ENCODE measurements around the gene KCNF1. TPM values are rescaled to one million over a fixed set of nuclear protein-coding genes. Genes with fewer than 3 reads are reported as not detected.

KCNF1 gene
- total RNA-seq, 4 donors from 2014 or later = not detected

GRCh38 chr2:10932345-10933151 lies 20.8 kb downstream of the KCNF1 start:
- TF ChIP-seq POLR2A (IDR thresholded peaks at IDR 0.05) = no peak
- no peak for TF ChIP-seq CTCF (IDR thresholded peaks at IDR 0.05)
- no peak for DNase-seq (ENCODE audit: low spot score in 2 of 2)
- WGBS, 2 donors = 65 to 74% methylated on average over 15 to 17 of the region's 17 CpGs
- intact Hi-C loops (cut with DNase I; ENCODE audit: low total_unique reads) = loop anchor here (10.0 kb wide), 1 partner anchor 1812 kb away; no protein-coding TSS in a partner anchor
- H3K4me3 ChIP-seq (ENCODE audit: low read depth, poor library complexity, severe bottlenecking) = no peak overlapping the region

GRCh38 chr2:10933700-10934225 lies 22.0 kb downstream of the KCNF1 start:
- H3K4me3 ChIP-seq (ENCODE audit: low read depth, poor library complexity, severe bottlenecking) = no peak overlapping the region
- no peak for TF ChIP-seq POLR2A (IDR thresholded peaks at IDR 0.05)
- TF ChIP-seq CTCF (IDR thresholded peaks at IDR 0.05) = no peak
- DNase-seq (ENCODE audit: low spot score in 2 of 2) = no peak
- whole genome bisulfite sequencing, 2 donors = 86 to 95% methylated on average over 11 of the region's 11 CpGs
- intact Hi-C loops (cut with DNase I; ENCODE audit: low total_unique reads) = loop anchor here (10.0 kb wide), 1 partner anchor 1811 kb away; no protein-coding TSS in a partner anchor

- DNase-seq (ENCODE audit: low spot score in 2 of 2) = no peak
- no peak for TF ChIP-seq CTCF (IDR thresholded peaks at IDR 0.05)
- no peak for TF ChIP-seq POLR2A (IDR thresholded peaks at IDR 0.05)
- H3K4me3 ChIP-seq (ENCODE audit: low read depth, poor library complexity, severe bottlenecking) = no peak overlapping the region
- 69 to 75% methylated on average over 7 of the region's 7 CpGs for WGBS, 2 donors
- intact Hi-C loops (cut with DNase I; ENCODE audit: low total_unique reads) = loop anchor here (10.0 kb wide), 1 partner anchor 1810 kb away; no protein-coding TSS in a partner anchor
These were observed 22.7 kb downstream of the KCNF1 start for GRCh38 chr2:10934308-10934978.

- 54 to 75% methylated on average over 10 to 14 of the region's 15 CpGs for WGBS, 2 donors
- no peak overlapping the region for H3K4me3 ChIP-seq (ENCODE audit: low read depth, poor library complexity, severe bottlenecking)
- DNase-seq (ENCODE audit: low spot score in 2 of 2) = no peak
- intact Hi-C loops (cut with DNase I; ENCODE audit: low total_unique reads) = loop anchor here (10.0 kb wide), 1 partner anchor 1810 kb away; no protein-coding TSS in a partner anchor
- TF ChIP-seq POLR2A (IDR thresholded peaks at IDR 0.05) (no peak), CTCF (IDR thresholded peaks at IDR 0.05) (no peak)
These were observed 23.2 kb downstream of the KCNF1 start for GRCh38 chr2:10934979-10935350.

GRCh38 chr2:10935366-10935918 lies 23.7 kb downstream of the KCNF1 start:
- intact Hi-C loops (cut with DNase I; ENCODE audit: low total_unique reads) = loop anchor here (10.0 kb wide), 1 partner anchor 1809 kb away; no protein-coding TSS in a partner anchor
- 88% methylated on average over 18 of the region's 18 CpGs for WGBS, 2 donors
- no peak for DNase-seq (ENCODE audit: low spot score in 2 of 2)
- no peak overlapping the region for H3K4me3 ChIP-seq (ENCODE audit: low read depth, poor library complexity, severe bottlenecking)
- no peak for TF ChIP-seq POLR2A (IDR thresholded peaks at IDR 0.05)
- TF ChIP-seq CTCF (IDR thresholded peaks at IDR 0.05) = no peak
